NB4 (cell line): Measurements from ENCODE around the gene AKT3.

Experiments used
- DNase-seq: peaks from one replicate; pipeline ENCODE4 v3.0.0; 2010; ENCODE audit warnings: low read depth
- H3K4me3 ChIP-seq: one replicate; pipeline ENCODE4 v1.5.1; 2011; ENCODE audit warnings: mild to moderate bottlenecking, low read depth, low read length, moderate library complexity
- CTCF ChIP-seq: IDR thresholded peaks from one replicate; pipeline ENCODE4 v1.5.1; 2012; ENCODE audit warnings: low read depth, low read length
- MAX ChIP-seq: IDR thresholded peaks from 2 replicates; pipeline ENCODE4 v1.6.1; 2011; ENCODE audit warnings: low read depth, low read length
- MYC ChIP-seq: IDR thresholded peaks from 2 replicates; pipeline ENCODE4 v1.6.1; 2011; ENCODE audit warnings: low read depth, low read length
- POLR2A ChIP-seq: IDR thresholded peaks from 2 replicates; pipeline ENCODE4 v1.6.1; 2011; ENCODE audit warnings: mild to moderate bottlenecking; ENCODE audit not compliant: insufficient read length; ENCODE audit errors: extremely low read depth

AKT3 gene

GRCh38 chr1:243438815-243439214, 411.2 kb downstream of the AKT3 start:
- H3K4me3 ChIP-seq, result no peak overlapping the region
- DNase-seq, result no peak
- TF ChIP-seq MAX (no peak), MYC (no peak), CTCF (no peak), POLR2A (no peak)
